Gastrocnemius medialis (tissue), 4 donors: Measurements from ENCODE around the gene TTC32.

ENCODE experiments used
- POLR2A ChIP-seq, 2 donors: fragments of 450-650 bp; IDR thresholded peaks; one replicate each; pipeline ENCODE4 v1.6.1; 2017; ENCODE audit warnings: antibody characterized with exemption in 2 of 2, mild to moderate bottlenecking in 2 of 2, moderate library complexity in 2 of 2
- TF ChIP-seq, protein P1 (sequence below), 5 experiments: fragments of 450-650 bp in 3 of 5; fragments of 200-600 bp in 2 of 5; sonication (generic) in 2 of 5; IDR thresholded peaks in 4 of 5; conservative IDR thresholded peaks in 1 of 5; 1 replicate in 4 of 5; 2 replicates in 1 of 5; pipeline ENCODE4 v1.5.1; 2016 to 2019; ENCODE audit warnings: antibody characterized with exemption in 5 of 5, mild to moderate bottlenecking in 3 of 5, moderate library complexity in 3 of 5

DNA sequence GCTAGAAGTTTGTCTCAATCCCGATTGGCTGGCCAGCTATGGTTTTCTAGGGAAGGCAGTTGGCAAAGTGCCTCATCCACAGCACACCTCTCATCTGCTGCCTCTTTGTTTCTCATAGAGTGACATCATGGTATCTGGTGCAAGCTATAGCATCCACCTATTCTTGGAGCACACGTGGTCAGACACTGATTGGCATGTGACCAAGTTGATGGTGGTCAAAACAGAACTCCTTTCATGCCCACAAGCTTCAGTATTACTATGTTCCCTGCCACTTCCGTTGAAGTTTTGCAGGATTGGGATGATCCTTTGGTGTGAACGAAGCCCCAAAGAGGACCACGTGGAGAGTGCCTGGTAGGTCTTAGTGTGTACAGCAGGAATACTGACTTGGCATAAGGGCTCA, 28.8 kb downstream of the TTC32 start:
- TF ChIP-seq, protein P1, sequence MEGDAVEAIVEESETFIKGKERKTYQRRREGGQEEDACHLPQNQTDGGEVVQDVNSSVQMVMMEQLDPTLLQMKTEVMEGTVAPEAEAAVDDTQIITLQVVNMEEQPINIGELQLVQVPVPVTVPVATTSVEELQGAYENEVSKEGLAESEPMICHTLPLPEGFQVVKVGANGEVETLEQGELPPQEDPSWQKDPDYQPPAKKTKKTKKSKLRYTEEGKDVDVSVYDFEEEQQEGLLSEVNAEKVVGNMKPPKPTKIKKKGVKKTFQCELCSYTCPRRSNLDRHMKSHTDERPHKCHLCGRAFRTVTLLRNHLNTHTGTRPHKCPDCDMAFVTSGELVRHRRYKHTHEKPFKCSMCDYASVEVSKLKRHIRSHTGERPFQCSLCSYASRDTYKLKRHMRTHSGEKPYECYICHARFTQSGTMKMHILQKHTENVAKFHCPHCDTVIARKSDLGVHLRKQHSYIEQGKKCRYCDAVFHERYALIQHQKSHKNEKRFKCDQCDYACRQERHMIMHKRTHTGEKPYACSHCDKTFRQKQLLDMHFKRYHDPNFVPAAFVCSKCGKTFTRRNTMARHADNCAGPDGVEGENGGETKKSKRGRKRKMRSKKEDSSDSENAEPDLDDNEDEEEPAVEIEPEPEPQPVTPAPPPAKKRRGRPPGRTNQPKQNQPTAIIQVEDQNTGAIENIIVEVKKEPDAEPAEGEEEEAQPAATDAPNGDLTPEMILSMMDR (IDR thresholded peaks at IDR 0.05 in 4 of 5, conservative IDR thresholded peaks at IDR 0.05 in 1 of 5): no peak
- TF ChIP-seq POLR2A (IDR thresholded peaks at IDR 0.05): no peak
